Measurements from ENCODE around the gene TUBGCP2. TPM values are rescaled to one million over a fixed set of nuclear protein-coding genes. Genes with fewer than 3 reads are reported as not detected.
A peak's percentile ranks its signal among the peaks of the same experiment; 100 is the strongest.

The TUBGCP2 gene
- total RNA-seq, 1 donor from 2014 or later = 65.0 TPM

DNA sequence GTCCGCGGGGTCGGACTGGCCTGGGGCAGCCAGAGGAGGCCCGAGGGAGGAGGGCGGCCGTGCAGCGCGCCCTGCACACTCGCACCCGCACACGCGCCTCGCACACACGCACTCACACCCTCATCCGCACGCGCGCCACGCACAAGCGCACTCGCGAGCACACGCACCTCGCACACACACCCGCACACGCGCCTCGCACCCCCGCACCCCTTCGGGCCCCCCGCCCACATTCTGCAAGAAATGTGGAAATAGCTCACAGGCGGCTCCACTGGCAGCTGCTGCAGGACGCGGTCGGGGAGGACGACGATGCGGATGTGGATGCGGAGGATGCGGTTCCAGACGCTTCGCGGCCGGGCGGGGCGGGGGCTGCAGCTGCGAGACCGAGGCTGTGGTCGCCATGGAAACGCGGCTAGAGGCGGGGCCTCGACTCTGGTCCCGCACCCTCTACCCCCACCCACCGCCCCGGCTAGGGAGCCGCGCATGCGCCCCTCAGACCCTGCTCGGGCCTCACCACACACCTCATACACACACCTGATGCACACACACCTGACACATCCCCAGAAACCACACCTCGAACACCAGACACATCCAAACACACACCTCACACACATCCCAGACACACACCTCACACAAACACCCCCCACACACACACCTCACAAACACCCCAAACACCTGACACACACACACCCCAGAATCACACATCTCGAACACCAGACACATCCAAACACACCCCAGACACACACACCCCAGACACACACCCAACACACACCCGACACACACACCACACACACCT is 28.1 kb upstream of the TUBGCP2 start, which contains the start of gene CALY:
Gene CALY, minus strand, starts transcription at position 320 of the 793 bp plus-strand sequence. CDS start 7,907 bp downstream, outside the sequence.
- intact Hi-C loops (cut with micrococcal nuclease) = no loop called here
- peak within 1 kb of the TSS; percentile 64 for H3K4me3 Mint-ChIP-seq
- no peaks in the 10 kb centered on the region for H3K36me3 Mint-ChIP-seq (ENCODE audit: low read depth)
- no peaks in the 10 kb centered on the region for H3K9me3 Mint-ChIP-seq
- peak; percentile 75 for DNase-seq (ENCODE audit: low spot score)
- H3K27ac Mint-ChIP-seq = peak within 1 kb of the TSS; percentile 42
- H3K4me1 Mint-ChIP-seq (ENCODE audit: low read depth) = peaks cover 6% of the 10 kb centered on the region
- H3K27me3 Mint-ChIP-seq (ENCODE audit: insufficient read depth) = peaks cover 26% of the 10 kb centered on the region

DNA sequence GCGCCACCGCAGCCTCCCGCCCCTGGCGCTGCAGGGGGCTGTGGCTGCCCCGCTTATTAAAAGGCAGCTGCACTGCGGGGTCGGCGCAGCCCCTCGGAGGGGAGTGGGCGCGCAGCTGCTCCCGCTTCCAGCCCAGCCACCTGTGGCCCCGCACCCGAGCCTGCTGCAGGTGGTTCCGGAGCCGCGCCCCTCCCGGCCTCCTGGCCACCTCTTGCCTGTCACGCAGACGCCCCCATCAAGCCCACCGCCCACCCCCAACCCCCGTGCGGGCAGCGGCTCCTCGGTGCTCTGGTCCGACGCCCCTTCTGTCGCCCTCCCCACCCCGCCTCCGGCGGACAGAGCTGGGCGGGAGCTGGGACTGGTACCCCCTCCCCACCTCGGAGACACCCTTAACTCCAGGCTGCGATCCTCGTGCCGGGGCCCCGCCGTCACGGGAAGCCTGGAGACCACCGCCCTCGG is 27.5 kb upstream of the TUBGCP2 start:
- DNase-seq (ENCODE audit: low spot score) = no peak
- Mint-ChIP-seq H3K9me3 (no peaks in the 10 kb centered on the region), H3K27me3 (ENCODE audit: insufficient read depth) (peaks cover 31% of the 10 kb centered on the region), H3K4me3 (no peak overlapping the region), H3K36me3 (ENCODE audit: low read depth) (no peaks in the 10 kb centered on the region), H3K4me1 (ENCODE audit: low read depth) (peaks cover 6% of the 10 kb centered on the region), H3K27ac (no peak overlapping the region)
- intact Hi-C loops (cut with micrococcal nuclease) = no loop called here

DNA sequence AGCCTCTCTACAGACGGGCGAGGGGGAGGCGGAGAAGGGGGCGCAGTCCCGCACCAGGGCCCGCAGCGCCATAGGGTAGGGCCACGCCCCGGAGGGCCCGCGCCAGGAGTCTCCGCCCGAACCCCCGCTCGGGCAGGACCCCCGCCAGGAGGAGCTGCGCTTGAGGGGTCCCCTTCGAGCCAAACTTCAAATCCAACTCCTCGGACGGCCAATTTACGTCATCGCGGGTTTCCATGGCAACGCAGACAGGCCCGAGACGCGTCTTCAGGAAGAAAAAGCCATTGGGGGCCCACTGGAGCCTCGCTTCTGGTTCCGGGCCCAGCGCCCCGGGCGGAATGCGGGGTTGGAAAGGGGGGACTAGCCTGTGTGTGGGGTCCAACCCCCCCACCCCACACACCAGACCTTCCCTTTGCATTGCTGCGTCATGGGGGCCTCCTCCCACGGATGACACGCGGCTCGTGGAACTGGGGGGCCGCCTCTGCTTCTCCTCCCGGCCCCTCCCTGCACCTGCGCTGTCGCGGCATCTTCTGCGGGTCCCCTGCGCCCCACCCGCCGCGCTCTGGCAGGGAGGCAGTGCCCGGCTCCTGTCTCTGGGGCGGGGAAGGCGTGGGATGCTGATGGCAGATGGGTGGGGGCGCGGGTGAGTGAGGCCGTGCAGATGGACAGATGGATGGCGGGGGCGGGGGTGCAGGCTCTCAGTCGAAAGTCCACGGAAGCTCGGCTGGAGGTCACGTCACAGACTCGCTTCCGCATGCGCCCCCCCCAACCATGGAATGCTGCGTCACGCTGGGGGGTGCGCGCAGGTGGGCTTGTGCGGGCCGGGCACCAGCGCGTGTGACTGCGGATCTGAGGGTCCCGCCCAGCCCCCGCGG is 26.8 kb upstream of the TUBGCP2 start:
- intact Hi-C loops (cut with micrococcal nuclease) = loop anchor here (1.0 kb wide), 1 partner anchor 26 kb away; no protein-coding TSS in a partner anchor
- no peaks in the 10 kb centered on the region for H3K36me3 Mint-ChIP-seq (ENCODE audit: low read depth)
- H3K4me3 Mint-ChIP-seq = peak overlapping the region; percentile 16
- peaks cover 37% of the 10 kb centered on the region for H3K27me3 Mint-ChIP-seq (ENCODE audit: insufficient read depth)
- peak; percentile 58 for DNase-seq (ENCODE audit: low spot score)
- H3K4me1 Mint-ChIP-seq (ENCODE audit: low read depth) = peaks cover 6% of the 10 kb centered on the region
- no peaks in the 10 kb centered on the region for H3K9me3 Mint-ChIP-seq
- no peak overlapping the region for H3K27ac Mint-ChIP-seq

DNA sequence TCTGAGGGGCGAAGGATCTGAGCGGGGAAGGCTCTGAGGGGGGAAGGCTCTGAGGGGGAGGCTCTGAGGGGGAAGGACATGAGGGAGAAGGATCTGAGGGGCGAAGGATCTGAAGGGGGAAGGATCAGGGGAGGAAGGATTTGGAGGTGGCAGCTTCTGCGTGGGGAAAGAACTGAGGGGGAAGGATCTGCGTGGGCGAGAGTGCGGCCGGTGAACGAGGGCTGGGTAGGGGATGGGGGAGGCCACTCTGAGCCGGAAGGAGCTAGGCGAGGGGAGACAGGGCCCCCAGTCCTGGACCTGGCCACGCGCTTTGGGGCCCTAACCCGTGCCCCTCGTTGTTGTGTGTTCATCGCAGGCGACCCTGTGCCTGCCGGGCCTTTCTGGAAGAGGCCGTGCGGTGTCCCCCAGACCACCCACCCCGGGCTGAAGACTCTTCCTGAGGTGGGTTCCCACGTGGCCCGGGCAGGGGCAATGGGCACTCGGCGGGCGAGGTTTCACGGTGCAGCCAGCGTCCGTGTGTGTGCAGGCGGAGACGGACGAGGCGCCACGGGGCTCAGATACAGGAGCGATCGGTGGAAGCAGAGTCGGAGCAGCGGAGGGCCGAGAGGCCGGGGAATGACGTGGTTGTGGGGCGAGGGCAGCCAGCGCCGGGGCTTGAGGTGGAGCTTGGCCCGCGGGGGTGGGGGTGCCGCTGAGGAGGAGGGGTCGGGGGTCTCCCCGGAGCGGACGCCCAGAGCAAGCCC is 26.0 kb upstream of the TUBGCP2 start:
- DNase-seq (ENCODE audit: low spot score) = no peak
- Mint-ChIP-seq H3K4me3 (peak overlapping the region; percentile 75), H3K36me3 (ENCODE audit: low read depth) (no peaks in the 10 kb centered on the region), H3K27ac (peak overlapping the region; percentile 45), H3K4me1 (ENCODE audit: low read depth) (peaks cover 6% of the 10 kb centered on the region), H3K27me3 (ENCODE audit: insufficient read depth) (peaks cover 42% of the 10 kb centered on the region), H3K9me3 (no peaks in the 10 kb centered on the region)
- intact Hi-C loops (cut with micrococcal nuclease) = loop anchor here (1.0 kb wide), 1 partner anchor 25 kb away; no protein-coding TSS in a partner anchor

DNA sequence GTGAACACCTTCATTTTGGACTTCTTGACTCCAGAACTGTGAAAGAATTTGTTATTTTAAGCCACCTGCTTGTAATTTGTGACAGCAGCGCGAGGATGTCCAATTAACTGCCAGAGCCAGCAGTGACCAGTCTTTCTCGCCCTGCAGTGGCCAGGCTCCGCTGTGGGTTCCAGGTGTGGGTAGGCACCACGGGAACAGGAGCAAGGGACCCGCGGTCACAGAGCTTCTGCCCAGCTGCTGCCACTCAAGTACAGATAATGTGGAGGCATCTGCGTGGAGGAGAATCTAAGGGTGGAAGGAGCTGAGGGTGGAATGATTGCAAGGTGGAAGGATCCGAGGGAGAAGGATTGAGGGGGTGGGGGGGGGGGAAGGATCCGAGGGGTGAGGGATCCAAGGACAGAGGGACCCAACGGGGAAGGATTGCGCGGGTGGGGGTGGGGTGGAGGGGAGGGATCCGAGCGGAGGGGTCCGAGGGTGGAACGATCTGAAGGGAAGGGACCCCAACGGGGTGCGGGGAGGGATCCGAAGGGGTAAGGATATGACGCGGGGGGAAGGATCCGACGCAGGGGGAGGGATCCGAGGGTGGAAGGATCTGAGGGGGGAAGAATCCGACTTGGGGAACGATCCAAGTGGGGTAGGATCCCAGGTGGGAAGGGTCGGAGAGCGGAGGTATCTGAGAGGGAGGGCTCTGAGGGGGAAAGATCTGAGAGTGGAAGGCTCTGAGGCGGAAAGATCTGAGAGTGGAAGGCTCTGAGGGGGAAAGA is 24.4 kb upstream of the TUBGCP2 start:
- Mint-ChIP-seq H3K36me3 (ENCODE audit: low read depth) (no peaks in the 10 kb centered on the region), H3K27ac (no peak overlapping the region), H3K27me3 (ENCODE audit: insufficient read depth) (peaks cover 54% of the 10 kb centered on the region), H3K4me3 (no peak overlapping the region), H3K4me1 (ENCODE audit: low read depth) (peaks cover 6% of the 10 kb centered on the region), H3K9me3 (no peaks in the 10 kb centered on the region)
- no peak for DNase-seq (ENCODE audit: low spot score)
- intact Hi-C loops (cut with micrococcal nuclease) = no loop called here

DNA sequence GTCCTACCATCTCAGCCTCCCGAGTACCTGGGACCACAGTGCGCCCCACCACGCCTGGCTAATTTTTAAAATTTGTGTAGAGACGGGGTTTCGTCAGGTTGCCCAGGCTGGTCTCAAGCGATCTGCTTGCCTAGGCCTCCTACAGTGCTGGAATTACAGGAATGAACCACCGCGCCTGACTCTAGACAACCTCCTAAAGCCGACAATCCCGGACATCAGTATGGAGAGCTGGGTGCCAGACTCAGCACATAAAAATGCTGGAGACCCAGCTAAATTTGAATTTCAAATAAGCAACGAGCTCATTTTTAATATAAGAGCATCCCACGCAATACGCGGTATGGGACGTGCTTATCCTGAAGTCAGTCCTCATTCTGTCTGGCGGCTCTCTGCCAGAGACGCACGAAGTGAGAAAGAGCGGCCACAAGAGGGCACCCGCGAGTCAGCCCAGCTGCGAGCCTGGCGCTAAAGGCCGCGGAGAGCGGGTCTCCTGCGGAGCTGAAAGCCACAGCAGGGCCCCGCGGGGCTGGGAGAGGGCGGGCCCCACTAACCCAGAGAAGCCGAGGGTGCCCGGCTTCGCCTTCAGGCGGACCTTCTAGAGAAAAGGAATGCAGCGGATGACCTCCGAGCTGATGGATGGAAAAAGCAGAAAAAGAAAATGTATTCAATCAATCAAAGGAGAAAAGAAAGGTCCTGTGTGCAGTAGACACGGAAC is 21.0 kb upstream of the TUBGCP2 start:
- Mint-ChIP-seq H3K36me3 (ENCODE audit: low read depth) (no peaks in the 10 kb centered on the region), H3K4me1 (ENCODE audit: low read depth) (peaks cover 3% of the 10 kb centered on the region), H3K27me3 (ENCODE audit: insufficient read depth) (peaks cover 72% of the 10 kb centered on the region), H3K9me3 (no peaks in the 10 kb centered on the region), H3K4me3 (peak overlapping the region; percentile 64), H3K27ac (no peak overlapping the region)
- intact Hi-C loops (cut with micrococcal nuclease) = loop anchor here (1.0 to 5.0 kb wide), 7 partner anchors 22 to 278 kb away; partner anchors contain the start of genes MTG1 and PAOX
- peak; percentile 77 for DNase-seq (ENCODE audit: low spot score)

DNA sequence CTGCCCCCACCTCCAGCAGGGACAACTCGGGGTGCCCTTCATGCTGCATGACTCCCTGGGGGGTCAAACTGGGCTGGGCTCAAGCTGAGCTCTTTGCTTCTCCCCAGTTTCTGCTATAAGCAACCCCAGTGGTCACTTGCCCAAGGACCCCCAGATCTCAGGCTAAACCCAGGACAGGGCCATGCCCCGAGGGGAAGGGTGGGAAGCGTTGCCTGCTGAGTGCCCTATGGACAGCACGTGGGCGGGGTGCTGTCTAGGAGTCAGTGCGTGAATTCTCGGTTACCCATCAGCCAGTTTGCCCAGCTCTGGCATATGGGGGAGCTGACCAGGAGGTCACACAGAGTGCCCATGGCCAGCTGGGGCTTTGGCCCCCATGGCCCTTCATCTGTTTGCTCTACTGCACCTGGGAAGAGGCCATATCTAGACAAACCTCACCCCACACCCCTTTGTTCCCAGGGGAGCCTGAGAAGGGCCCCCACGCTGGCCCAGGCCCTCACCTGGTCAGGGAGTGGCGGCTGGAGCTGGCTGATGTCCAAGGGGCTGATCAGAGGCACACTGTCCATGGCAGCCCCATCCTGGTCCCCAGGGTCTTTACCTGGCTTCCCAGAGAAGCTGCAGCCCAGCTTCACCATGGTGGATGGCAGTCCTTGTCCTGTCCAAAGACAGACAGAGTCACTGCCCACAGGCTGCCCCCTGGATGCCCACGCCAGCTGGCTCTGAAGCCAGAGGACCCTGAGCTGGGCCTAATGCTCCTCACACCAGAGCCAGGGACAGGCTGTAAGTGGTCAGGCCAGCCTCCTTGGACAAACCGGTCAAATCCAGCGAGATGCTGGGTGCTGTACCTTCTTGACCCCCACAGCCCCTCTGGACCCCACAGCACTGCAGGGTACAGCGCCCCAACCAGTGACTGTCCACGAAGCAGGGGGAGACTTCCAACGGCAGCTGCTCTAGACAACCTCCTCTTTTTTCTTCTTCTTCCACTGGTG is 20.0 kb upstream of the TUBGCP2 start:
- Mint-ChIP-seq H3K9me3 (no peaks in the 10 kb centered on the region), H3K36me3 (ENCODE audit: low read depth) (no peaks in the 10 kb centered on the region), H3K4me1 (ENCODE audit: low read depth) (no peaks in the 10 kb centered on the region), H3K27me3 (ENCODE audit: insufficient read depth) (peaks cover 68% of the 10 kb centered on the region), H3K4me3 (no peak overlapping the region), H3K27ac (no peak overlapping the region)
- intact Hi-C loops (cut with micrococcal nuclease) = loop anchor here (1.0 to 5.0 kb wide), 7 partner anchors 21 to 279 kb away; partner anchors contain the start of genes MTG1 and PAOX
- no peak for DNase-seq (ENCODE audit: low spot score)

DNA sequence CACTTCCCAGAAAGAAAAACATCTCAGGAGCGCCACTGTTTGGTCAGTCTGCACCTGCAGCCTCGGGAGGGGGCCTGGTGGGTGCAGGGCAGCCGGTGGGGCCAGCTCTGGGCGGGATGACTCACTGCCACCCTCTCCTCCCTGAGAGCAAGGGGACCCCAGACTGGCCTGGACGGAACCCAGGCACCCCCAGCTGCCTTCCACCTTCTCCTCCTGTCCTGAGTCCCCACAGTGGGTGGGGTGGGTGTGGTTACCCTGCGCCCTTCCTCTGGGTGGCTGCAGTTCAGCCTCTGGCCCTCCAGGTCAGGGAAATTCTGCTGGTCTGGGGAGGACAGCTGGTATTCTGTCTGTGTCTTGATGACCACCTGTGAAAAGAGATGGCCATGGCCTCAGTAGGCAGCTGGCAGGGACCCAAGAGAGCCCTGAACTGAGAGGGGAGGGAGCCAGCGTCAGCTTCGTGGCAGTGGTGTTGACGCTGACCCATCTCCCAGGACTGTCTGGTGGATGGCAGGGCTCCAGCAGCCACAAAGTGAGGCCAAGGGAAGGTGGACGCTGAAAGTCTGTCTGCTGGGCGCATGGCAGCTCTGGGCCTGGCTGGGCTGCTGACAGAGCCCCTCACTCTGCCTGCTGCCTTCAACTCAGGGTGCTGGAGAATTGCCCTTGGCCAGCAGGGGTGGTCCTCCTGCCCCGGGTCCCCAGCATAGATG is 19.1 kb upstream of the TUBGCP2 start:
- intact Hi-C loops (cut with micrococcal nuclease) = loop anchor here (2.0 to 5.0 kb wide), 3 partner anchors 51 to 279 kb away; partner anchors contain the start of genes MTG1 and PAOX
- no peak for DNase-seq (ENCODE audit: low spot score)
- no peak overlapping the region for H3K4me3 Mint-ChIP-seq
- H3K27me3 Mint-ChIP-seq (ENCODE audit: insufficient read depth) = peaks cover 62% of the 10 kb centered on the region
- no peaks in the 10 kb centered on the region for H3K36me3 Mint-ChIP-seq (ENCODE audit: low read depth)
- no peaks in the 10 kb centered on the region for H3K4me1 Mint-ChIP-seq (ENCODE audit: low read depth)
- no peak overlapping the region for H3K27ac Mint-ChIP-seq
- H3K9me3 Mint-ChIP-seq = no peaks in the 10 kb centered on the region

DNA sequence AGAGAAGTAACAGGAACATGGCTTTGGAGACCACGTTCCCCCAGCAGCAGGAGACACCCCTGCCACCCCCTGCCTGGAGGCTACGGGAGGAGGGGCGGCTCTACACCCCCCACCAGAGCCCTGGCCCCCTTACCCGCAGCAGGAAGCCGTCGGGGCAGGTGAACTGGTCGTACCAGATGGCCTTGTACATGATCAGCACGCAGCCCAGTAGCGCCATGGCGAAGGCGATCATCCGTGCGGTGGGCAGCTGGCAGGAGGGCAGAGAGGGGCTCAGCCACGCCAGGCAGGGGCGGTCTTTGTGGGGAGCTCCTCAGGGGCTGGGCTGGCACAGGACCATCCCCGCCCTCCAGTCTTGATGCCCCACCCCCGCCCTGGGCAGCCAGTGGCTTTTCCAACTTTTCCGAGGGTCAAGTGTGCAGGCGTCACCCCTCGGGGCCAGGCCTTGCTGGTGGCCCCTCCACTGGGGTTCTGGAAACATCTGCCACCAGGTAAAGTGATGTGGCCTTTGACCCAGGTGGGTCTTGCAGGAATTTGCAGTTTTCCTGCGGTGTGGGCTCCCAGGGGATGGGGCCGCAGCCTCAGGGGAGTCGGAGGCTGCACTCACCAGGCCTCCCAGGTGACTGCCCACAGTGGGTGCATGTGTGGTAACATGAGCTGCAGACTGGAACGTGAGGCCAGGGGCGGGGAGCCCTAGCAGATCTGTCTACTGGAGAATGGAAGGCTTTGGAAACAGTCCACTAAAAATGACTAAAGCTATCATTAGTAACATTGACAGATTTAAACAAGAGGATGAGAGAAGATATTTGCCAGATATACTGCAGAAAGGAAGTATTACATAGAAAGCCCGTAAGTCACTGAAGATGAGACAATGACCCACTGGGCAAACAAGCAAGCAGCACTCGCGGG is 18.3 kb upstream of the TUBGCP2 start:
- no peaks in the 10 kb centered on the region for H3K4me1 Mint-ChIP-seq (ENCODE audit: low read depth)
- H3K36me3 Mint-ChIP-seq (ENCODE audit: low read depth) = no peaks in the 10 kb centered on the region
- H3K9me3 Mint-ChIP-seq = no peaks in the 10 kb centered on the region
- no peak overlapping the region for H3K4me3 Mint-ChIP-seq
- intact Hi-C loops (cut with micrococcal nuclease) = loop anchor here (5.0 kb wide), 1 partner anchor 280 kb away; no protein-coding TSS in a partner anchor
- DNase-seq (ENCODE audit: low spot score) = no peak
- H3K27ac Mint-ChIP-seq = no peak overlapping the region
- H3K27me3 Mint-ChIP-seq (ENCODE audit: insufficient read depth) = peaks cover 54% of the 10 kb centered on the region
